GM21529 (cell line): ENCODE measurements around the gene SPDYE2B.
A peak's percentile ranks its signal among the peaks of the same experiment; 100 is the strongest.
"Not testable (repeated sequence)": the region's sequence is repeated elsewhere in the genome, so short reads cannot be mapped to it uniquely, and the experiment has no call there.

Experiments
- ATAC-seq: cut with Tn5 transposase; IDR thresholded peaks from one replicate; pipeline ENCODE4 v1.9.1; 2021; ENCODE audit not compliant: unreplicated experiment

The SPDYE2B gene

GRCh38 chr7:102649924-102650323 is at the start of gene SPDYE2B:
SPDYE2B (plus strand) TSS chr7:102650319; CDS start chr7:102652349, 2,030 bp downstream.
- ATAC-seq: not testable (repeated sequence)

GRCh38 chr7:102602317-102602716 is 47.8 kb upstream of the SPDYE2B start:
- not testable (repeated sequence) for ATAC-seq

- ATAC-seq: not testable (repeated sequence)
Observed at GRCh38 chr7:102604431-102605145, 45.5 kb upstream of the SPDYE2B start.

- not testable (repeated sequence) for ATAC-seq
Observed at GRCh38 chr7:102606848-102607247, 43.3 kb upstream of the SPDYE2B start.

GRCh38 chr7:102609734-102610133 is 40.4 kb upstream of the SPDYE2B start:
- ATAC-seq: not testable (repeated sequence)

GRCh38 chr7:102610441-102610840 is 39.7 kb upstream of the SPDYE2B start:
- not testable (repeated sequence) for ATAC-seq

GRCh38 chr7:102611013-102611674 is 39.0 kb upstream of the SPDYE2B start:
- peak; percentile 39 for ATAC-seq

GRCh38 chr7:102611675-102612325 is 38.3 kb upstream of the SPDYE2B start:
- ATAC-seq: not testable (repeated sequence)

- peak; percentile 65 for ATAC-seq
Observed at GRCh38 chr7:102613575-102614345, 36.4 kb upstream of the SPDYE2B start.

GRCh38 chr7:102614346-102614697 is 35.8 kb upstream of the SPDYE2B start:
- peak; percentile 14 for ATAC-seq

GRCh38 chr7:102614873-102615272 is 35.2 kb upstream of the SPDYE2B start:
- ATAC-seq: not testable (repeated sequence)

GRCh38 chr7:102615930-102616329 is 34.2 kb upstream of the SPDYE2B start:
- peak; percentile 17 for ATAC-seq

GRCh38 chr7:102616507-102617125 is 33.5 kb upstream of the SPDYE2B start, which contains the start of gene RASA4:
RASA4 (minus strand) TSS chr7:102616756; CDS start chr7:102616689, 67 bp downstream.
- peak; percentile 62 for ATAC-seq

GRCh38 chr7:102618122-102618521 is 32.0 kb upstream of the SPDYE2B start:
- not testable (repeated sequence) for ATAC-seq

- ATAC-seq: not testable (repeated sequence)
Observed at GRCh38 chr7:102627271-102627904, 22.7 kb upstream of the SPDYE2B start.

- ATAC-seq: not testable (repeated sequence)
Observed at GRCh38 chr7:102630622-102631021, 19.5 kb upstream of the SPDYE2B start.

GRCh38 chr7:102634299-102634698 is 15.8 kb upstream of the SPDYE2B start:
- ATAC-seq: not testable (repeated sequence)

GRCh38 chr7:102635354-102635753 is 14.8 kb upstream of the SPDYE2B start:
- not testable (repeated sequence) for ATAC-seq

GRCh38 chr7:102636956-102637355 is 13.2 kb upstream of the SPDYE2B start:
- ATAC-seq: not testable (repeated sequence)

- ATAC-seq: not testable (repeated sequence)
Observed at GRCh38 chr7:102638848-102639247, 11.3 kb upstream of the SPDYE2B start.
